ENCODE measurements around the gene NTN1.

The NTN1 gene

GRCh38 chr17:9236286-9237052 lies 215.2 kb downstream of the NTN1 start:
- no peak for DNase-seq

GRCh38 chr17:9237053-9237410 lies 215.7 kb downstream of the NTN1 start:
- DNase-seq, result no peak

GRCh38 chr17:9237661-9238301 lies 216.5 kb downstream of the NTN1 start:
- DNase-seq, result no peak

- no peak for DNase-seq
Measured at GRCh38 chr17:9238340-9239245, 217.3 kb downstream of the NTN1 start.

GRCh38 chr17:9239246-9239792 lies 218.0 kb downstream of the NTN1 start:
- no peak for DNase-seq

GRCh38 chr17:9239793-9240658 lies 218.7 kb downstream of the NTN1 start:
- no peak for DNase-seq

- no peak for DNase-seq
Measured at GRCh38 chr17:9240659-9241370, 219.5 kb downstream of the NTN1 start.

GRCh38 chr17:9241371-9241712 lies 220.0 kb downstream of the NTN1 start:
- no peak for DNase-seq

- no peak for DNase-seq
Measured at GRCh38 chr17:9241774-9242496, 220.6 kb downstream of the NTN1 start.

GRCh38 chr17:9242497-9242881 lies 221.2 kb downstream of the NTN1 start:
- no peak for DNase-seq

GRCh38 chr17:9242983-9243382 lies 221.7 kb downstream of the NTN1 start:
- DNase-seq, result no peak

- no peak for DNase-seq
Measured at GRCh38 chr17:9244066-9245052, 223.0 kb downstream of the NTN1 start.

GRCh38 chr17:9247401-9247938 lies 226.2 kb downstream of the NTN1 start:
- no peak for DNase-seq

- no peak for DNase-seq
Measured at GRCh38 chr17:9249245-9249953, 228.1 kb downstream of the NTN1 start.

GRCh38 chr17:9251273-9251672 lies 230.0 kb downstream of the NTN1 start:
- DNase-seq, result no peak

GRCh38 chr17:9253308-9253707 lies 232.0 kb downstream of the NTN1 start:
- DNase-seq, result no peak

GRCh38 chr17:9254841-9255240 lies 233.5 kb downstream of the NTN1 start:
- DNase-seq, result no peak

- no peak for DNase-seq
Measured at GRCh38 chr17:9255833-9256232, 234.5 kb downstream of the NTN1 start.

- no peak for DNase-seq
Measured at GRCh38 chr17:9256361-9256750, 235.0 kb downstream of the NTN1 start.

All from NCI-H446 (cell line).